Endothelial cell of umbilical vein (primary cell): ENCODE data around the gene C5AR2.

ENCODE experiments used
- EZH2 ChIP-seq: IDR thresholded peaks from 2 replicates; pipeline ENCODE4 v1.6.1; 2012; ENCODE audit warnings: borderline replicate concordance, low read depth, mild to moderate bottlenecking, moderate library complexity, low read length, inconsistent platforms; ENCODE audit not compliant: severe bottlenecking
- FOS ChIP-seq: IDR thresholded peaks from 2 replicates; pipeline ENCODE4 v1.6.1; 2011; ENCODE audit warnings: mild to moderate bottlenecking, low read length, moderate library complexity, borderline replicate concordance; ENCODE audit not compliant: insufficient read depth
- JUN ChIP-seq: IDR thresholded peaks from 2 replicates; pipeline ENCODE4 v1.6.1; 2011; ENCODE audit warnings: borderline replicate concordance, low read depth; ENCODE audit not compliant: insufficient read length, insufficient read depth
- MYC ChIP-seq: IDR thresholded peaks from one replicate; pipeline ENCODE4 v1.6.1; 2011; ENCODE audit warnings: mild to moderate bottlenecking, low read depth, low read length
- POLR2A ChIP-seq: IDR thresholded peaks from 2 replicates; pipeline ENCODE4 v1.6.1; 2012; ENCODE audit warnings: low read depth, mild to moderate bottlenecking, control low read depth, low read length
- TF ChIP-seq, protein P1 (sequence below), 2 donors: IDR thresholded peaks; 1 replicate in 1 of 2; 2 replicates in 1 of 2; pipeline ENCODE4 v1.5.1; 2011; ENCODE audit warnings: low read length in 2 of 2, mild to moderate bottlenecking in 2 of 2, moderate library complexity in 2 of 2, control low read depth in 1 of 2, inconsistent platforms in 1 of 2, low read depth in 1 of 2; ENCODE audit not compliant: insufficient read depth in 1 of 2; ENCODE audit errors: extremely low read depth in 1 of 2

- TF ChIP-seq, protein P1, sequence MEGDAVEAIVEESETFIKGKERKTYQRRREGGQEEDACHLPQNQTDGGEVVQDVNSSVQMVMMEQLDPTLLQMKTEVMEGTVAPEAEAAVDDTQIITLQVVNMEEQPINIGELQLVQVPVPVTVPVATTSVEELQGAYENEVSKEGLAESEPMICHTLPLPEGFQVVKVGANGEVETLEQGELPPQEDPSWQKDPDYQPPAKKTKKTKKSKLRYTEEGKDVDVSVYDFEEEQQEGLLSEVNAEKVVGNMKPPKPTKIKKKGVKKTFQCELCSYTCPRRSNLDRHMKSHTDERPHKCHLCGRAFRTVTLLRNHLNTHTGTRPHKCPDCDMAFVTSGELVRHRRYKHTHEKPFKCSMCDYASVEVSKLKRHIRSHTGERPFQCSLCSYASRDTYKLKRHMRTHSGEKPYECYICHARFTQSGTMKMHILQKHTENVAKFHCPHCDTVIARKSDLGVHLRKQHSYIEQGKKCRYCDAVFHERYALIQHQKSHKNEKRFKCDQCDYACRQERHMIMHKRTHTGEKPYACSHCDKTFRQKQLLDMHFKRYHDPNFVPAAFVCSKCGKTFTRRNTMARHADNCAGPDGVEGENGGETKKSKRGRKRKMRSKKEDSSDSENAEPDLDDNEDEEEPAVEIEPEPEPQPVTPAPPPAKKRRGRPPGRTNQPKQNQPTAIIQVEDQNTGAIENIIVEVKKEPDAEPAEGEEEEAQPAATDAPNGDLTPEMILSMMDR (IDR thresholded peaks at IDR 0.05; ENCODE audit: extremely low read depth in 1 of 2, insufficient read depth in 1 of 2, low read depth in 1 of 2, low read length in 2 of 2): no peak
- TF ChIP-seq POLR2A: no peak
- TF ChIP-seq EZH2: no peak
- no peak for TF ChIP-seq JUN
- no peak for TF ChIP-seq MYC
- TF ChIP-seq FOS: no peak
Observed at GRCh38 chr19:47323872-47324271, 8.1 kb upstream of the C5AR2 start.
